SH-SY5Y (cell line): ENCODE measurements around the gene NUDT21.

Experiments
- GATA2 ChIP-seq: IDR thresholded peaks from 2 replicates; pipeline ENCODE4 v1.6.1; 2011; ENCODE audit warnings: mild to moderate bottlenecking, low read depth, low read length
- GATA3 ChIP-seq: IDR thresholded peaks from 2 replicates; pipeline ENCODE4 v1.6.1; 2011; ENCODE audit warnings: low read depth, mild to moderate bottlenecking, low read length, moderate library complexity

GRCh38 chr16:56399486-56399885 lies 51.6 kb downstream of the NUDT21 start:
- TF ChIP-seq GATA3 = no peak
- TF ChIP-seq GATA2 = no peak
